GM18858 (cell line): Measurements from ENCODE around the gene VDR.

Experiments used
- ATAC-seq: cut with Tn5 transposase; IDR thresholded peaks from one replicate; pipeline ENCODE4 v1.9.1; 2021; ENCODE audit not compliant: unreplicated experiment

Gene VDR

DNA sequence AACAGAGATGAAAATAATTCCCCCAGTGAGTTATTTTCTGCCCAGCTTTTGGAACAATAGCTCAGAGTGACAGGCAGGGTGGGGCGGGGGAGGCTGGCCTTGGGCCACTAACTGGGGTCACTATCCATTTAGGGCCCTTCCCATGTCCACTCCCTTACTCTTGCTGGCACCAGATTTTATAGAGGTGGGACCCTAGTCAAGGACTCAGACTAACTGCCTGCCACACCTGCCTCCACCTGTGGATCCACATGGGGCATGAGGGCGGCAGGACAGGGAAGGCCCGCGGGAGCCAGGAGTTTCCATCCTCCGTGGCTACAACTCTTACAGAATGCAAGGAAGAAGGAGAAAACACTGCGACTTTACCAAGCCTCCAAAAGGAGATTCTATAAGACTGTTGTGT is 10.1 kb downstream of the VDR start:
- ATAC-seq, result no peak

DNA sequence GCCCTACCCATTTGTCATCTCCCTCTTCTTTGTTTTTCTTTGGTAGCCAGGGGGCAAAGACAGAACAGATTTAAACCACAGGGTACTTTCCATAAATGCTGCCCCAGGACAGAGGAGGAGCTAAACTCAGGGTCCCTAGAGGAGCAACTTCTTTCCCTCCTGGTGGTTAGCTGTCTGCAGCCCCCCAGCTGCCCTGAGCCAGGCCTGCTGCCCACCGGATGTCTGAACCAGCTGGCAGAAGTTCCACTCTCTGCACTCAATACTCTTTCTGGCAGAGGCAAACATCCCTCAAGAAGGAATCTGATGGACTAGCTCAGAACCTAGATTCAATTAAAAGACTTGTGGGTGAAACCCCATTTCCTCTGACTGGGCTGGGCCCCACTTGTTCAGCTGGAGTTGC is 10.7 kb downstream of the VDR start:
- ATAC-seq, result no peak

DNA sequence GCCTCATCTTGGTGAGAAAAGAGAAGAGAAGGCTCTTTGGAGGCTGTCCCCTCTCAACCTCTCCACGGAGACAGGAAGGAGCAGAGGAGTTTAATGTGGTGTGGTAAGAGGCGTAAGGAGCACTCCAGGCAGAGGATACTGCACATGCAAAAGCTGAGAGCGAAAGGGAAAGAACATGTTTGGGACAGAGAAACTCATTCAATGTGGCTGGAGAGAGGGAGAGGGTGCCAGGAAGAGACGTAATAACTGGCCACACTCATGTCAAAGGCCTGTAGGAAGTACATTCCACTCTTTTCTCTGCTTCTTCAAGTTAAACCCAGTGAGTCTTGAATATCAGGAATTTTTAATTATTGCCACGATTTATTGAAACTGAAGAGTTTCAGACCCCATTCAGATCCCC is 12.0 kb downstream of the VDR start:
- no peak for ATAC-seq

DNA sequence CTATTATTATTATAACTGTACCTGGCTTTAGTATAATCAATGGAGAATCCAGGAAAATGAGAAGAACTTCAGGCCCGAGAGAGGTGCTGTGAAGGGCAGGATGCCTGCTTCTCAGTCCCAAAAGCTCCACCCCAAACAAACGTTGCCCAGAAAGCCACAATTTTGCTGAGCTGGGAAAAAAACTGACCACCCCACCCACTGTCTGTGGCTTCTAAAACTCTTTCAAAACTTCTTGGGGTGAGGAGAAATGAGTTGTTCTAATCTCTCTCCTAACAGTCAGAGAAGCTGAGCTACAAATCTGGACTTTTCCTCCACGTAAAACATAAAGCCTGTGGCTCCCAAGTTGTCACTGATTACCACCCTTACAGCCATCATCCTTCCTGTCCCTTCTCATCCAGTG is 13.4 kb downstream of the VDR start:
- ATAC-seq, result no peak

DNA sequence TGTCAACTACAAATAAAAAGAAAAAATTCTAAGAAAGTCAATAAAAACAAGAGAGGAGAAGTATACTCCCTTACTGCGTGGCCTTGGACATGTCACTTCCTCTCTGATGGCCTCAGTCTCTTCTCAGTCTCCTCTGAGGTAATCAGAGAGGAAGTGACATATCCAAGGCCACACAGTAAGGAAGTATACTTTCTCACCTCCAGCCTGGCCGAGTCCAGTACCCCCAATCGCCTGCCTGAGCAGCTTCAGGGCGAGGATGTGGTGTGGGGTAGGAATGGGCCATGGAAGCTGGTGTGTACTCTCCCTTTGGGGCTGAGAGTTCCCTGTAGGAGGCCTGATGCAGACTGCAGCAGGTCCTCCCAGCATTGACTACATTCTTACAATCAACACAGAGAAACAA is 15.8 kb downstream of the VDR start:
- ATAC-seq, result no peak

DNA sequence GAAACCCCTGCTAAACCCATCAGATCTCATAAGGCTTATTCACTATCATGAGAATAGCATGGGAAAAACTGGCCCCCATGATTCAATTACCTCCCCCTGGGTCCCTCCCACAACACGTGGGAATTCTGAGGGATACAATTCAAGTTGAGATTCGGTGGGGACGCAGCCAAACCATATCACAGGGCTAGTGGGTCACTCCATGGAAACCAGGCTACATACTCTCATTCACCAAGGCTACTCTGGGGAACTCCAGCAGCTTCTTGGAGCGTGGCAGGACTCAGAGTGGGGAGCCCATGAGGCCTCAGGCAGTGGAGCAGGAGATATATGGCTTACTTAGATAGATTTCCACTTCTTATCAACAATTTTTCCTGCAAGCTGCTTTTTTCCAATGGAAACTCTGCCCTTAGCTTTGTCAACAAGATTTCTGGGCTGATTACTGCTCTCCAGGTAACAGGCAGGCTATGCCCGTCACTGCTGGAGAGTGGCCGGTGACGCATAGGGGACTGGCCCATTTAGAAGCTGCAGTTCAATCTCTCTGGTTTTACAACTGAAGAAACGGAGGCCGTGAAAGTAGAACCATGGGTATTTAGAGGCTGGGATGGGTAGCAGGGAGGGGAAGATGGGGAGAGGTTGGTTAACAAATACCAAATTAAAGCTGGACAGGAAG is 16.5 kb downstream of the VDR start:
- no peak for ATAC-seq

DNA sequence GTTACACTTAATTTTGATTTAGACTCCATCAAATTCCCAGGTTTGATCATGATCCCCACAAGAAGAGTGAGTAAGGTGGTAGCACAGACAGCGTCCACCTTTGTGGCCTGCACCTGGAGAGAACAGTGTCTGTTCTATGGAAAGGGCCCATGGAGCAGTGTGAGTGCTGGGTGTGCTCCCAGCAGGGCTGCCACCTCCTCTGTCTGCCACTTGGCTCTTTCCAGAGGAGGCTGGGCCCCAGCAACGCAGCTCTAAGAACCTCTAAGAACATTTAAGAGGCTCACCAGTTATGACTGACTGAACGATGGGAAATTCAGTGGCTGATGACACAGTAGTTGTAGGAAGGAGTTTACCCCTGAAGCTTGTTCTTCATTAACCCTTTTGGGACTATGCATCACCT is 17.3 kb downstream of the VDR start:
- no peak for ATAC-seq

DNA sequence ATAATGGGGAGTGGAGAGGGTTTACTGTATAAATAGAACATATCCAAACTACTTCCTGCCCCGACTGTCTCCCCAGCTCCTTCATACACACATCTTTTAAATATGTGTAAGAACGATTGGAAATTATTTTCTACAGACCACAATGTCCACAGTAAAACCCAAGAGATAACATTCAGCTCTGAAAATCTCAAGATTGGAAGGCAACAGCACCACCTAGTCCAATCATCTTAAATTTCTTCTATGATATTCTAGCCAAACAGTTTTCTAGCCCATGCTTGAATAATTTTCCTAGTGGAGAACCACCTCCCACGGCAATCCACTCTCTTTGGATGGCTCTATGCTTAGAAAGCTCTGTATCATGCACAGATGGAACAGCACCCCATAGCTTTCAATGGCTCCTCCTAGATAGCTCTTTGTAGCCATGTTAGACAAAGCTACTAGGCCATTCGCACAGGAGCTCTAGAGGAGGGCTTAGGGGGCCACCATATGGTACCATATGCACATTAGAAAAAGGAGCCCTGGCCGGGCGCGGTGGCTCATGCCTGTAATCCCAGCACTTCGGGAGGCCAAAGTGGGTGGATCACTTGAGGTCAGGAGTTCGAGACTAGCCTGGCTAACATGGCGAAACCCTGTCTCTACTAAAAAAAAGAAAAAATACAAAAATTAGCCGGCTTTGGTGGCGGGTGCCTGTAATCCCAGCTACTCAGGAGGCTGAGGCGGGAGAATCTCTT is 18.1 kb downstream of the VDR start:
- ATAC-seq, result no peak

DNA sequence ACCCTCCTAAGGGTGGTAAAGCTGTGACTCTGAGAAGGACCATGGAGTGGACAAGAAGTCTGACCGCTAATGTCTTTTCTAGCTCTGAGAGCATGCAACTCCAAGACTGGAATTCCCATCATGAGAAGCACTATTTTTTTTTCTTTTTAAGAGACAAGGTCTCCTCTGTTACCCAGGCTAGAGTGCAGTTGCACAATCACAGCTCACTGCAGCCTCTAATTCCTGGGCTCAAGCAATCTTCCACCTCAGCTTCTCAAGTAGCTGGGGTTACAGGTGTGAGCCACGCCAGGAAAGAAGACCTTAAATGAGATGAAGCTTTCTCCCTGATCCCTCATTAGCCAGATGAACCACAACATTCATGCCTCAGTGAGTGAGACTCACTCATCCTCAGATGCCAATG is 19.2 kb downstream of the VDR start:
- no peak for ATAC-seq

DNA sequence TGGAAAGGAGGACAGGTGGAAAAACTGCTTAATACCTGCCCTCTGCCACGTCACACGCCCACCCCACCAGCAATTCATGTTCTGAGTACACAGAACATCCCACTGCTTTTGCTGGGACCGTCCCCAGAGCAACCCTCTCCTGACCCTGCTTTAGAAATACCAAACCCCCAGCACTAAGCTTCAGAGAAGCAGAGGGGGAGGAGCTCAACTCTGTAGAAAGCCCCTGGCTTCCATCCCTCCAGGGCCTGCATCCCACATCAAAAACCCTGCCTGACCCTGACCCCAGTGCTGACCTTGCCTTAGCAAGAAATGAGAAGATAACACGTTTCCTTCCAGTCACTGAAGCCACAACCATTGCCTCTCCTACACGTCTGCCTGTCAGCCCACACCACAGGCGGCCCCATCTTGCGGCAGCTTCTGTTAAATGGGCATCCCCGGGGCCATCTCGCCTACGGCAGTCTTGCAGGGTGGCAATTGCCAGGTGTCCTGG is 19.7 kb downstream of the VDR start:
- ATAC-seq, result peak; percentile 42

DNA sequence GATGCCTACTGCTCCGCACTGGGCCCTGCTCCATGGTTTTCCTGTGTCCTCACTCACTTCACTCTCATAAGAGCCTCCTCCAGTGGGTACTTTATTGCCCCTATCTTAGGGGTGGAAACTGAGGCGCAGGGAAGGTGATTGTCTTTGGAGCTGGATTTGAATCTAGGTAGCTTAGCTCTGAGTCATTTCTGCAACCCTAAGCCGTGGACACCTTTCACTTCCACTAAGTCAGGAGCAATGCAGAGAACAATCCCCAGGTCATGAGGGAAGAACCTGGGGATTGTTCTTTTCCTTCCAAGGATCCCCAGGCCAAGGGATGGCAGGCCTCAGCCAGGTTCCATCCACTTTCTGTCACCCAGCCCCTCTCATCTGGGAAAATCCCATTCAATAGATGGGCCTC is 20.3 kb downstream of the VDR start:
- ATAC-seq, result no peak

DNA sequence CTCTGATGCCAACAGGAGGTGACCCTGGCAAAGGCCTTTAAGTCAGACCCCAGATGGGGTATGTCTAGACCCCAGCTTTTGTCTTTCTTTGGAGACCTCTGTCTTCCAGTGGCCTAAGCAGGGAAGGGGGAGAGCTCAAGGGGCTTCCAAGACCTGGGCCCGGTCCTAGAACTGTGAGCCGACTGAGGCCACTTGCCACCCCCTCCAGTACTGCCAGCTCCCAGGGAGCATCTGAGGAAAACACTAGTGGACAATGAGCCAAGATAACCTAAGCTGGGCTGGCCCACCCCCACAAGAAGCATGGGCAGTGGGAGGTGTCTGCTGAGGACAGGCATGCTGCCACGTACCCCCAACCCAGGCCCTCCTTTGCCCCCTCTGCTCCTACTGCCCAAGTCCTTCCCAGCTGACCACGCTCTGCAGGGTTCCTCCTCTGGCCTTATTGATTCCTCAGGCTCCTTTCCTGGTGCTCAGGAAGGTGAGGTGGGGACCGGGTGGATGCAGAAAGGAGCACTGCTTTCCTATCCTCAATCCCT is 21.1 kb downstream of the VDR start:
- ATAC-seq, result no peak

DNA sequence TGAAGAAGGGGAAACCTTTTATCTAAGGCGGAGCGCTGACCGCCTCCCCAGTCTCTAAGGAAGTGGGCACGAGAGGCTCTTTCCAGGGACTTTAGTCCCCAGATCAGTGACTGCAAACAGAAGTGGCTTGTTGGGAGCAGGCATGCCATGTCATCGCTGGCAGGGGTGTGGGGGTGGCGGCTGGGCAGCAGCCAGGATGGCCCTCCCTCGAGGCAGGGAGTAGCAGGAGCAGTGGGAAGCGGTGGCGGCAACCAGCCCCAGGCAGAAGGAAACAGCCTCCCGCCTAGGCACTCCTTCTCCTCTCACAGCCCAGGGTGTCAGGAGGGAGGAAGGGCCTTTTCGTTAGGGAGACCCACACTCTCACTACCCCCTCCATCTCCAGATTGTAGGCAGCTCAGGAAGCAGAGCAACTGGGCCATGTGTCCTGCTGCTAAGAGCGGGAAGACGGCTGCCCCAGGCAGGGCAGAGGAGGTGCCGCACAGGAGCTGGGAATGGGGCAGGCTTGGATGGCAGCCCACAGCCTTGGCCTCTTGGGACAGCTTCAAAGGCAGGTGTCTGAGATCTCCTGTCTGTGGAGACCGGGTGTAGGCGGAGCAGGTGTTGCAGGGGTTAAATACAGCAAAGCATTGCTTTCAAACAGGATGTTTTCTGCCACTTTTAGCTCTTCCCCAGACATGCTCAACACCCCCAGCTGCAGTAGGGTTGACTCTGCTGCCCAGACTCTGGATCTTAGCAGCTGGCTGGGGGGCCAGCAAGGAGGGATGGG is 21.8 kb downstream of the VDR start:
- peak; percentile 70 for ATAC-seq

DNA sequence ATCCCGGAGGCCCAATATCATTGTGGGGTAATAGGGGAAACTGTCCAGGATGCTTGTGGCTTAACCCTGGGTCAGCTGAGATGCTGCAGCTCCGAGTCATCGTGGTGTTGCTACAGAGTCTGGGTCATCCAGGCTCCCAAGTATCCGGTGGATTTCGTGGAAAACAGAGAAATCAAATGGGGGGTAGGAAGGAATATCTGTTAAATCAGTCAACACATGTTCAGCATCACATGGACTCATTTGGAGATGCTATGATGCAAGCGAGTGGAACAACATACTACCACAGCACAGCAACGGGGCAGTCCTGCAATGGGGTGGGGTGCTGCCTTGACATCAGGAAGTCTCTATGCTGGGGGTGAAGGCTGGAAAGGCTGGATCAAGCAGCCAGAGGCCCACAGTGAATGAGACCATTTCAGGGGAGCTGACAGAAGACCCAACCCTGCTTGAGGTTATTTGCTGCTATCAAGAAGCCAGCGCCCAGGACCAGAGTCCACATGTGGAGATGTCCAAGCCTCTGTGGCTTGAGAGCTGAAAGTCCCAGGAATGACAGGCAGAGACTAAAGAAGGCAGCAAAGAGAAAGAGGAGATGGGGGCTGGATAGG is 22.9 kb downstream of the VDR start:
- ATAC-seq, result no peak

DNA sequence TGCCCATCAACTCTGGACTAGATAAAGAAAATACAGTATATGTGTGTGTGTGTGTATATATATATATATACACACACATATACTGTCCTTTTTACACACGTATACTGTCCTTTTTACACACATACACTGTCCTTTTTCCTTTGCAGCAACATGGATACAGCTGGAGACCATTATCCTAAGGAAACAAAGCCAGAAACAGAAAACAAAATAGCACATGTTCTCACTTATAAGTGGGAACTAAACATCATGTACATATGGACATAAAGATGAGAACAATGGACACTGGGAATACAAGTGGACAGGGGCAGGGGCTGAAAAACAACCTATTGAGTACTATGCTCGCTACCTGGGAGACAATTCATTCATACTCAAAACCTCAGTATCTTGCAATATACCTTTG is 23.7 kb downstream of the VDR start:
- no peak for ATAC-seq

DNA sequence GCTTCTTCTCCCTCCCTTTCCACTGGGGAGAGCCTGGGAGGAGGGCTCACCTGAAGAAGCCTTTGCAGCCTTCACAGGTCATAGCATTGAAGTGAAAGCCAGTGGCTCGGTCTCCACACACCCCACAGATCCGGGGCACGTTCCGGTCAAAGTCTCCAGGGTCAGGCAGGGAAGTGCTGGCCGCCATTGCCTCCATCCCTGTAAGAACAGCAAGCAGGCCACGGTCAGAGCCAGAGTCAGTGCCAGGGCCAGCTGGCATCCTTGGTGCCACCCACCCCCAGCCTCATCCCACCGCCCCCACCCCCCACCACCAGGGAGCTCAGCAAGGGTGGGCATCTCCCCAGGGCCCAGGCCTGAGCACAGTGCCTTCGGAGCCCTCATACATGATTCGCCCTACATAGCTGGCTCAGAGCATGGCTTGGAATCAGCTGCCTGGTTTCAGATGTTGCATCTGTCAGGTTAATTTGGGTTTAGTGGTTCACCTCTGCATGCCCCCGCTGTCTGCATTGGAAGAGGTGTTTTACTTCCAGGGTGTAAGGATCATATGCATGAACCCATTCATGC is 25.8 kb downstream of the VDR start:
- no peak for ATAC-seq

DNA sequence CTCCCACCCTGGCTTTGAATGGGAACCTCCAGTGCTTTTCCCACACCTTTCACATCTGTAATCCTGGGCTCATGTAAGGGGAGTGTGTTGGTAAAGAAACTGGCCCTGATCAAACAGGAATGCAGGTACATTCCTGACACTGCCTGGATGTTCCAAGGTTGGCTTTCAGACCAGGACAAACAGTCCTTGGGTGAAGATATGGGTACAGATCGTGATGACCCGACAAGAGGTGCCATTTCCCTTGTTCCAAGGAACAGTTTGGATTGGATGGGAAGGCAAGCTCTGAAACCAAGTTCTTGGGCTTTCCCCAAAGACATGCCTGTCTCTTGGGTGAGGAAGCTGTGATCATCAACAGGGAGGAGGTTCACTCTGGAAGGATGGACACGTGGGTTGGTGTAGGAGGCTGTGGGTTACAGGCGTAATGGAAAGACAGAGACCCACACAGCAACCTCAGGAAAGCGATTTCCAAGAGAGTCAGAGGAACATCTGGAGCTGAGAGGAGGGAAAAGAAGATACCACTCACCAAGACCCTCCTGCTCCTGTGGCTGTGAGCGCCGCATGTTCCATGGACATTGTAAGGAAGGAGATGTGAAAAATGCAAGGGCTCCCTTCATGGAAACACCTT is 26.4 kb downstream of the VDR start:
- no peak for ATAC-seq

DNA sequence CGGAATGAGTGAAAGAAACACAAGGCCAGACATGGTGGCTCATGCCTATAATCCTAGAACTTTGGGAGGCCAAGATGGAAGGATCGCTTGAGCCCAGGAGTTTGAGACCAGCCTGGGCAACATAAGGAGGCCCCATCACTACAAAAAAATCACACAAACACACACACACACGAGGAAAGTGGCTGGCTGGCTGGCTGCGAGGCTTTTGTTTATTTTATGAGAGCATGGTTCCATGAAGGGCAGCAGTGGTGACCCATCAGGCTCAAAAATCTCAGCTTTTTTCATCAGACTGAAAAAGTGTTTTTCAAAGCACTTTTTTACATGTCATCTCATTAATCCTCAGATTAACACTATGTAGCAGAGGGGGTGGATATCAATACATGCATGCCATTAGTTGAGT is 27.7 kb downstream of the VDR start:
- no peak for ATAC-seq

DNA sequence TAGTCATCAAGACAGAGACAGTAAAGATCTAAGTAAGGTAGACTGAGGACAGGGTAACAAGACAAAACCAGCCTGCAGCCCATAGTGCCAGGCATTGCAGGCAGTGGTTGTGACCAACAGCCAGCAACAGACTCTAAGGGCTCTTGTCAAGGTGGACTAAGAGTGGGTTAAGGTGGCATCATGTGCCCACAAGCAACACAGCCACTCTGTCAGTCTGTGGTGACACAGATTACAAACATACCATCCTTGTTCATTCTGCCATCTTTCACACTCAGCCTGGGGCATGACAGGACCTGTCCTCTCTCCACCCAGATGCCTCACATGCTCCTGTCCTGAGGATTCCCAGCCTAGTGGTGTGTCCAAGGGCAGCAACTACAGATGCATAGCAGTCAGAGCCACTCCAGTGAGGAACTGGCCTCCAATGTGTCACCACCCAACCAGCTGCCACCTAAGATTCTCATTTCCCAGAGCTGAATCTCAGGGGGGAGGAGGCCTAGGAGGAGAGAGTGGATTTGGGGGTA is 28.3 kb downstream of the VDR start:
- no peak for ATAC-seq

DNA sequence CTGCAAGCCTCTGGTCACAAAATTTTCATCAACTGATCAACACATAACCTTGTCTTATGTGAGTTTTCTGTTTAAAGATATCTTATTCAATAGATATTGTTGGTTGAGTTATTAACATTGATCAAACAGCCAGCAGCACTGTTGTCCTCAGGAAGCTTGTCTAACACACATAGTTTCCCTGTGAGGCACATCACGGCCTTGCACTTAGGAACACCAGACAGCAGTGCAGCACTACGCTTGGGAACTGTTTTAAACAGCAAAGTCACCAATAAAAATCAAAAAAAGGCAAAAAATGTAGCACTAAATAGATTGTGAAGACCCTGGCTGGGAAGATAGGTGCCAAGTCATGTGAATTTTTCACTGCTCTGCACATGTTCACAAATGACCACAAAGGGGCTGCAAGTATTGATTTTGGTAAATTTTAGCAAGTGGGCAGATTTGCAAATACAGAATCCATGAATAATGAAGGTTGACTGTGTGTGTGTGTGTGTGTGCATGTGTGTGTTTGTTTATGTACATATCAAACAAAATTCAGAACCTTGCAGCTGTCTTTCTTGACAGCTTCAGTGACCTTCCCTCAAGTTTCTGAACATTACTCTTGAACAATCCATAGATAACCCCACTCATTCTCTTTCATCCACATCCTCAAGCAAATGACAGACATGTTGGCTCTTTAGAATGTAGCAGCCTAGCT is 28.9 kb downstream of the VDR start:
- no peak for ATAC-seq
